ENCODE data around the gene CNN1. TPM values are rescaled to one million over a fixed set of nuclear protein-coding genes. Genes with fewer than 3 reads are reported as not detected.
"Not testable (repeated sequence)": the region's sequence is repeated elsewhere in the genome, so short reads cannot be mapped to it uniquely, and the experiment has no call there.

CNN1 gene
- total RNA-seq, 1 donor from 2014 or later, result 477 TPM

DNA sequence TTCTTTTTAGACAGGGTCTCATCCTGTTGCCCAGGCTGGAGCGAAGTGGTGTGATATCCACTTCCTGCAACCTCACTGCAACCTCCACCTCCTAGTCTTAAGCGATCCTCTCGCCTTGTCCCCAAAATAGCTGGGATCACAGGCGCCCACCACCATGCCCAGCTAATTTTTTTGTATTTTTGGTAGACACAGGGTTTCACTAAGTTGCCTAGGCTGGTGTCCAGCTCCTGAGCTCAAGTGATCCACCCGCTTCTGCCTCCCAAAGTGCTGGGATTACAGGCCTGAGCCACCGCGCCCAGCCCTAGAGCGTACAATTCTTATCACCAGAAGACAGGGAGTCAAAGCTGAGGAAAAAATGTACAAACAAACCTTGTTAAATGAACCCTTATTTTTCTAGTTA, 24.9 kb downstream of the CNN1 start:
- H3K27ac ChIP-seq, result no peak overlapping the region
- DNase-seq (ENCODE audit: low spot score in 2 of 2), result no peak
- TF ChIP-seq, protein P1, sequence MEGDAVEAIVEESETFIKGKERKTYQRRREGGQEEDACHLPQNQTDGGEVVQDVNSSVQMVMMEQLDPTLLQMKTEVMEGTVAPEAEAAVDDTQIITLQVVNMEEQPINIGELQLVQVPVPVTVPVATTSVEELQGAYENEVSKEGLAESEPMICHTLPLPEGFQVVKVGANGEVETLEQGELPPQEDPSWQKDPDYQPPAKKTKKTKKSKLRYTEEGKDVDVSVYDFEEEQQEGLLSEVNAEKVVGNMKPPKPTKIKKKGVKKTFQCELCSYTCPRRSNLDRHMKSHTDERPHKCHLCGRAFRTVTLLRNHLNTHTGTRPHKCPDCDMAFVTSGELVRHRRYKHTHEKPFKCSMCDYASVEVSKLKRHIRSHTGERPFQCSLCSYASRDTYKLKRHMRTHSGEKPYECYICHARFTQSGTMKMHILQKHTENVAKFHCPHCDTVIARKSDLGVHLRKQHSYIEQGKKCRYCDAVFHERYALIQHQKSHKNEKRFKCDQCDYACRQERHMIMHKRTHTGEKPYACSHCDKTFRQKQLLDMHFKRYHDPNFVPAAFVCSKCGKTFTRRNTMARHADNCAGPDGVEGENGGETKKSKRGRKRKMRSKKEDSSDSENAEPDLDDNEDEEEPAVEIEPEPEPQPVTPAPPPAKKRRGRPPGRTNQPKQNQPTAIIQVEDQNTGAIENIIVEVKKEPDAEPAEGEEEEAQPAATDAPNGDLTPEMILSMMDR (IDR thresholded peaks at IDR 0.05), result no peak
- intact Hi-C loops (cut with DNase I), result loop anchor here (5.0 kb wide), 1 partner anchor 34 kb away; the partner anchor contains the start of gene ZNF627
- no peaks in the 10 kb centered on the region for H3K9me3 ChIP-seq
- H3K4me3 ChIP-seq, result no peak overlapping the region
- H3K4me1 ChIP-seq, result peaks cover under 1 to 11% of the 10 kb centered on the region in 2 donors
- H3K36me3 ChIP-seq, result no peaks in the 10 kb centered on the region
- no peaks in the 10 kb centered on the region for H3K27me3 ChIP-seq

DNA sequence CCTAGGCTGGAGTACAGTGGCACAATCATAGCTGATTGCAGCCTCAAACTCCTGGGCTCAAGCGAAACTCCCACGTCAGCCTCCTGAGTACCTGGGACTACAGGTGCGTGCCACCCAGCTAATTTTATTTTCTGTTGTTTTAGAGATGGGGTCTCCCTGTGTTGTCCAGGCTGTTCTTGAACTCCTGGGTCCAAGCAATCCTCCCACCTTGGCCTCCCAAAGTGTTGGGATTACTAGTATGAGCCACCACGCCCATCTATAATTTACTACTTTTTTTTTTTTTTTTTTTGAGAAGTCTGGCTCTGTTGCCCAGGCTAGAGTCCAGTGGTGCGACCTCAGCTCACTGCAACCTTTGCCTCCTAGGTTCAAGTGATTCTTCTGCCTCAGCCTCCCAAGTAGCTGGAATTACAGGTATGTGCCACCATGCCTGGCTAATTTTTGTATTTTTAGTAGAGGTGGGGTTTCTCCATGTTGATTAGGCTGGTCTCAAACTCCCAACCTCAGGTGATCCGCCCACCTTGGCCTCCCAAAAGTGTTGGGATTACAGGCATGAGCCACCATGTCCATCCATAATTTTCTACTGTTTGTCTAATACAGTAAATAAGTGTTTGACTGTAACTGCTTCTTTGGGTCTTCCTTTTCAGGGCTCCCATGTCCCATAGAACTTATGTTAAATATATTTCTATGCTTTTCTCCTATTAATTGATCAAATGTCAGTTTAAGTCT, 25.6 kb downstream of the CNN1 start:
- not testable (repeated sequence) for H3K9me3 ChIP-seq; H3K4me3 ChIP-seq; H3K36me3 ChIP-seq; DNase-seq (ENCODE audit: low spot score in 2 of 2); H3K27me3 ChIP-seq; H3K27ac ChIP-seq
- intact Hi-C loops (cut with DNase I), result loop anchor here (5.0 kb wide), 1 partner anchor 33 kb away; the partner anchor contains the start of gene ZNF627
- peaks cover 0 to 11% of the 10 kb centered on the region in 2 donors for H3K4me1 ChIP-seq

DNA sequence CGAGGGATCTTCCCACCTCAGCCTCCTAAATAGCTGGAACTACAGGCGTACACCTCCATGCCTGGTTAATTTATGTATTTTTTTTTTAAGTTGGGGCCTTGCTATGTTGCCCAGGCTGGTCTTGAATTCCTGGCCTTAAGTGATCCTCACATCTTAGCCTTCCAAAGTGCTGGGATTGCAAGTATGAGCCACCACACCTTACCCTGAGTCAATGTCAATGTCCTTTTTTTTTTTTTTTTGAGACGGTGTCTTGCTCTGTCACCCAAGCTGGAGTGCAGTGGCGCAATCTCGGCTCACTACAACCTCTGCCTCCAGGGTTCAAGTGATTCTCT, 27.0 kb downstream of the CNN1 start:
- H3K27me3 ChIP-seq; H3K4me1 ChIP-seq; H3K36me3 ChIP-seq; DNase-seq (ENCODE audit: low spot score in 2 of 2); intact Hi-C loops (cut with DNase I); H3K9me3 ChIP-seq; H3K4me3 ChIP-seq; H3K27ac ChIP-seq: not testable (repeated sequence)

DNA sequence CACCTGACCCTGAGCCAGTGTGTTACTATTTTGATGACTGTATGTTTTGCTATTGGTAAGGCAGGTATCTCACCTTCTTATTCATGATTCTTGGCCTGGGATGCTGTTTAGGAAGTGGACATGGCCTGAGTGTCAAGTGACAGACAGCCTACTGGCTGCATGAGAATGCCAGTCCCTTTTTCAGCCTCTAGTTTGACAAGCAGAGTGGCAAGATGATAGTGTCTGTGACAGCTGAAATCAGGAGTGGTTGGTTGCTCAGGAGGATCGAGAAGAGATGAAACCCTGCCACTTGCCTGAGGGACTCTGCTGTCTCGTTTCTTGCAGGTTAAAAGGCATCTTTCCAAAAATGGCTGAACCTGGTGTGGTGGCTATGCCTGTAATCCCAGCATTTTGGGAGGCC, 27.5 kb downstream of the CNN1 start:
- DNase-seq (ENCODE audit: low spot score in 2 of 2), result no peak
- Histone ChIP-seq H3K27ac (no peak overlapping the region), H3K9me3 (no peaks in the 10 kb centered on the region), H3K27me3 (no peaks in the 10 kb centered on the region), H3K36me3 (no peaks in the 10 kb centered on the region), H3K4me1 (no peaks in the 10 kb centered on the region), H3K4me3 (no peak overlapping the region)
- intact Hi-C loops (cut with DNase I), result no loop called here
- TF ChIP-seq, protein P1 (IDR thresholded peaks at IDR 0.05), result no peak

DNA sequence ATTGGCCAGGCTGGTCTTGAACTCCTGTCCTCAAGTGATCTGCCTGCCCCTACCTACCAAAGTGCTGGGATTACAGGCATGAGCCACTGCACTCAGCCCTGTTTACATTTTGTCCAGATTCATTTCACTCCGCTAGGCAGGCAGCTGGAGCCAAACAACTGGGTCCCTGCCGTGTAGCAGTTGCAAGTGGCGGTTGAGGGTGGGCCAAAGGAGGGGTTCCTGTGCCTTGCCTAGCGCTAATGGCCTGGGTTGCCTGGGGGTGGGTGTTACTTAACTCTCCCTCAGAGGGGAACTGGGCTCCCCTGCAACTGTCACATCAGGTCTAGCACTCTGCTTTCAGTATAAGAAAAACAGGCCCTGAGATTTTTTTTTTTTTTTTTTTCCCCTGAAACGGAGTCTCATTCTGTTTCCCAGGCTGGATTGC, 31.4 kb downstream of the CNN1 start:
- Histone ChIP-seq H3K36me3 (no peaks in the 10 kb centered on the region), H3K9me3 (no peaks in the 10 kb centered on the region), H3K27me3 (no peaks in the 10 kb centered on the region), H3K27ac (no peak overlapping the region), H3K4me3 (no peak overlapping the region), H3K4me1 (no peaks in the 10 kb centered on the region)
- intact Hi-C loops (cut with DNase I), result no loop called here
- TF ChIP-seq, protein P1 (IDR thresholded peaks at IDR 0.05), result no peak
- no peak for DNase-seq (ENCODE audit: low spot score in 2 of 2)

DNA sequence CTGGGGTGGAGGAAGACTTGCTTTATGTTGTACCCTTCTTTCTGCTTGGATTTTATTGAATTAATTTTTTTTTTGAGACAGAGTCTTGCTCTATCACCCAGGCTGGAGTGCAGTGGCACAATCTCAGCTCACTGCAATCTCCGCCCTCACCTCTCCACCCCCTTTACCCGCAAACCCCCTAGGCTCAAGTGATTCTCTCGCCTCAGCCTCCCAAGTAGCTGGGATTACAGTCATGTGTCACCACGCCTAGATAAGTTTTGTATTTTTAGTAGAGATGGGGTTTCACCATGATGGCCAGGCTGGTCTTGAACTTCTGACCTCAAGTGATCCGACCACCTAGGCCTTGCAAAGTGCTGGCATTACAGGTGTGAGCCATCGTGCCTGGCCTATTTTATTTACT, 34.7 kb downstream of the CNN1 start:
- H3K9me3 ChIP-seq; DNase-seq (ENCODE audit: low spot score in 2 of 2); H3K4me1 ChIP-seq; H3K27me3 ChIP-seq; H3K4me3 ChIP-seq; H3K36me3 ChIP-seq; intact Hi-C loops (cut with DNase I); H3K27ac ChIP-seq: not testable (repeated sequence)

DNA sequence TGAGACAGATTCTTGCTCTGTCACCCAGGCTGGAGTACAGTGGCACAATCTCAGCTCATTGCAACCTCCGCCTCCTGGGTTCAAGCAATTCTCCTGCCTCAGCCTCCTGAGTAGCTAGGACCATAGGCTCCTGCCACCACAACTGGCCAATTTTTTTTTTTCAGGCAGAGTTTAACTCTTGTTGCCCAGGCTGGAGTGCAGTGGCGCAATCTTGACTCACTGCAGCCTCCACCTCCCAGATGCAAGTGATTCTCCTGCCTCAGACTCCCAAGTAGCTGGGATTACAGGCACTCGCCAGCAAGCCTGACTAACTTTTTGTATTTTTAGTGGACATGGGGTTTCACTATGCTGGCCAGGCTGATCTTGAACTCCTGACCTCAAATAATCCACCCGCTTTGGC, 35.1 kb downstream of the CNN1 start:
- not testable (repeated sequence) for DNase-seq (ENCODE audit: low spot score in 2 of 2)

DNA sequence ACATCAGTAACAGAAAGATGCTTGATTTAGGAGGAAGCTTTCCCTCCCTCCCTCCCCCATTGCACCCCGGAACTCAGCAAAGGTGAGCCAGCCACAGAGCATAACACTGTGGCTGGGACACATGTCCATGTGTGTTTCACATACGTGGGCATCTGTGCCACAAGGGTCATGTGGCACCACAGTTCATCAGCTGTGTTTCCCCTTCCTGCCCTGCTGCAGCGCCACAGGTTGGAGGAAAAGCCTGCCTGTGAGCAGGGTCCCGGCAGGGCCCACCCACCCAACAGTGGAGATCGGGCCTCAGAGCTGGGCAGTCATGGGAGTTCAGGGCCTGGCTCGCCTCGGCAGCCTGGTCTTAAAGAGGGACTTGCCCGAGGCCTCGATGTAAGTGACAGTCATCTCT, 36.0 kb downstream of the CNN1 start:
- no peaks in the 10 kb centered on the region for H3K9me3 ChIP-seq
- peaks cover 0 to 3% of the 10 kb centered on the region in 2 donors for H3K4me1 ChIP-seq
- DNase-seq (ENCODE audit: low spot score in 2 of 2), result no peak
- peaks cover 7% of the 10 kb centered on the region for H3K27me3 ChIP-seq
- H3K36me3 ChIP-seq, result no peaks in the 10 kb centered on the region
- TF ChIP-seq, protein P1 (IDR thresholded peaks at IDR 0.05), result no peak
- intact Hi-C loops (cut with DNase I), result no loop called here
- no peak overlapping the region for H3K4me3 ChIP-seq
- no peak overlapping the region for H3K27ac ChIP-seq

More for the DNA sequence above, 35.1 kb downstream of the CNN1 start:
- H3K9me3 ChIP-seq; H3K27me3 ChIP-seq; H3K4me3 ChIP-seq; H3K27ac ChIP-seq; H3K4me1 ChIP-seq; intact Hi-C loops (cut with DNase I); H3K36me3 ChIP-seq: not testable (repeated sequence)
